H1 (cell line): ENCODE results near the gene TSHZ2. TPM values are rescaled to one million over a fixed set of nuclear protein-coding genes. Genes with fewer than 3 reads are reported as not detected.

ENCODE experiments used
- CTCF ChIA-PET: fragments of 300-600 bp; sonication (Branson Sonifier 250); formaldehyde crosslinking; loops from one replicate; lab custom pipeline; 2021; ENCODE audit not compliant: partially characterized antibody; lab: Charles Lee
- POLR2A ChIA-PET: fragments of 300-600 bp; sonication (Branson Sonifier 250); formaldehyde crosslinking; loops from one replicate; lab custom pipeline; 2021; ENCODE audit warnings: inconsistent platforms; ENCODE audit not compliant: partially characterized antibody; lab: Charles Lee
- DNase-seq, 2 experiments: peaks; one replicate each; pipeline versions ENCODE4 v3.0.0 to v3.0.0-alpha.2; 2010 to 2022; ENCODE audit warnings: low spot score in 2 of 2, low read depth in 1 of 2, mixed read lengths in 1 of 2
- FAIRE-seq: peaks from 2 replicates; lab custom pipeline; 2011; peaks lifted over from hg19 to GRCh38; lab: Jason Lieb, UNC
- H2AFZ ChIP-seq: 2 replicates; pipeline ENCODE4 v1.8.1; 2012; ENCODE audit warnings: low read length, inconsistent platforms
- H2AK5ac ChIP-seq: 2 replicates; pipeline ENCODE4 v1.6.1; 2013; ENCODE audit warnings: low read depth, low read length
- H2BK120ac ChIP-seq: replicated peaks from 2 replicates; pipeline ENCODE3; 2013; ENCODE audit warnings: low read depth, low read length, inconsistent platforms
- H2BK12ac ChIP-seq: 2 replicates; pipeline ENCODE4 v1.6.1; 2013; ENCODE audit warnings: low read depth, low read length
- H2BK15ac ChIP-seq: 2 replicates; pipeline ENCODE4 v1.6.1; 2013; ENCODE audit warnings: low read length
- H2BK20ac ChIP-seq: 2 replicates; pipeline ENCODE4 v1.6.1; 2013; ENCODE audit warnings: low read length
- H2BK5ac ChIP-seq: 2 replicates; pipeline ENCODE4 v1.6.1; 2013; ENCODE audit warnings: low read depth, low read length
- H3K14ac ChIP-seq: 2 replicates; pipeline ENCODE4 v1.6.1; 2013; ENCODE audit warnings: inconsistent platforms; ENCODE audit not compliant: insufficient read length
- H3K18ac ChIP-seq: 2 replicates; pipeline ENCODE4 v1.6.1; 2013; ENCODE audit warnings: low read length; ENCODE audit errors: extremely low read depth
- H3K23ac ChIP-seq: 2 replicates; pipeline ENCODE4 v1.6.1; 2013; ENCODE audit warnings: inconsistent platforms; ENCODE audit not compliant: insufficient read length
- H3K23me2 ChIP-seq: 2 replicates; pipeline ENCODE4 v1.6.1; 2013; ENCODE audit warnings: low read depth, low read length
- H3K27ac ChIP-seq: 2 replicates; pipeline ENCODE4 v1.6.1; 2011; ENCODE audit warnings: low read depth, low read length, inconsistent platforms
- H3K27me3 ChIP-seq, 4 experiments: replicated peaks in 1 of 4; 1 replicate in 1 of 4; 2 replicates in 3 of 4; pipeline versions ENCODE4 v1.6.1 to v1.8.1; 2011 to 2013; ENCODE audit warnings: low read length in 3 of 4, mild to moderate bottlenecking in 3 of 4, inconsistent platforms in 2 of 4, mixed read lengths in 2 of 4, moderate library complexity in 1 of 4; ENCODE audit not compliant: control insufficient read depth in 3 of 4, insufficient read depth in 3 of 4; ENCODE audit errors: extremely low read depth in 1 of 4
- H3K36me3 ChIP-seq, 4 experiments: 2 replicates each; pipeline versions ENCODE4 v1.6.1 to v1.8.1; 2011 to 2013; ENCODE audit warnings: mild to moderate bottlenecking in 4 of 4, low read length in 3 of 4, moderate library complexity in 2 of 4, control low read depth in 1 of 4, inconsistent platforms in 1 of 4; ENCODE audit not compliant: insufficient read depth in 4 of 4, control insufficient read depth in 2 of 4
- H3K4ac ChIP-seq: replicated peaks from 2 replicates; pipeline ENCODE3; 2013; ENCODE audit warnings: low read length, low read depth, mixed read lengths, inconsistent platforms; ENCODE audit not compliant: insufficient read length
- H3K4me1 ChIP-seq, 4 experiments: replicated peaks in 1 of 4; 1 replicate in 1 of 4; 2 replicates in 3 of 4; pipeline versions ENCODE4 v1.6.1 to v1.8.1; 2011 to 2013; ENCODE audit warnings: low read length in 3 of 4, inconsistent platforms in 2 of 4, mixed read lengths in 1 of 4; ENCODE audit not compliant: insufficient read depth in 4 of 4, control insufficient read depth in 3 of 4
- H3K4me2 ChIP-seq, 2 experiments: 2 replicates each; pipeline versions ENCODE4 v1.6.1 to v1.8.1; 2011 to 2013; ENCODE audit warnings: low read depth in 2 of 2, low read length in 2 of 2, control low read depth in 1 of 2, inconsistent platforms in 1 of 2, mild to moderate bottlenecking in 1 of 2; ENCODE audit not compliant: insufficient read depth in 1 of 2
- H3K4me3 ChIP-seq, 4 experiments: fragments of 200-600, 300-600 bp in 1 of 4; sonication (generic), shearing (Covaris generic), sonication (Bioruptor Twin) in 1 of 4; 2 replicates each; pipeline versions ENCODE4 v1.5.1 to v1.8.1; 2011 to 2016; ENCODE audit warnings: low read length in 4 of 4, low read depth in 3 of 4, control low read depth in 2 of 4, inconsistent platforms in 2 of 4, mild to moderate bottlenecking in 2 of 4, mixed read lengths in 1 of 4, moderate library complexity in 1 of 4; ENCODE audit not compliant: insufficient read depth in 2 of 4; ENCODE audit errors: extremely low read depth in 1 of 4
- H3K56ac ChIP-seq: replicated peaks from 2 replicates; pipeline ENCODE3; 2013; ENCODE audit warnings: low read depth, mild to moderate bottlenecking, mixed read lengths, low read length, inconsistent platforms; ENCODE audit not compliant: insufficient read length
- H3K79me1 ChIP-seq: 2 replicates; pipeline ENCODE4 v1.6.1; 2013; ENCODE audit warnings: low read depth, low read length, control low read depth
- H3K79me2 ChIP-seq, 2 experiments: 2 replicates each; pipeline versions ENCODE4 v1.6.1 to v1.8.1; 2012 to 2013; ENCODE audit warnings: low read length in 2 of 2, mild to moderate bottlenecking in 2 of 2, inconsistent platforms in 1 of 2; ENCODE audit not compliant: insufficient read depth in 2 of 2, control insufficient read depth in 1 of 2
- H3K9ac ChIP-seq, 4 experiments: replicated peaks in 1 of 4; 1 replicate in 1 of 4; 2 replicates in 3 of 4; pipeline versions ENCODE4 v1.6.1 to v1.8.1; 2011 to 2013; ENCODE audit warnings: low read depth in 3 of 4, low read length in 3 of 4, control low read depth in 2 of 4, mild to moderate bottlenecking in 2 of 4, moderate library complexity in 2 of 4, inconsistent platforms in 1 of 4; ENCODE audit errors: extremely low read depth in 1 of 4
- H3K9me3 ChIP-seq, 2 experiments: 2 replicates each; pipeline versions ENCODE4 v1.6.1 to v1.8.1; 2012 to 2013; ENCODE audit warnings: mild to moderate bottlenecking in 2 of 2, moderate library complexity in 2 of 2, control low read depth in 1 of 2, inconsistent platforms in 1 of 2, low read depth in 1 of 2, low read length in 1 of 2, mixed read lengths in 1 of 2; ENCODE audit not compliant: insufficient read depth in 2 of 2
- H4K20me1 ChIP-seq, 2 experiments: replicated peaks in 1 of 2; 2 replicates each; pipeline versions ENCODE3 to v1.8.1; 2011 to 2013; ENCODE audit warnings: inconsistent platforms in 2 of 2, low read length in 2 of 2, mild to moderate bottlenecking in 1 of 2; ENCODE audit not compliant: insufficient read depth in 2 of 2, control insufficient read depth in 1 of 2
- H4K5ac ChIP-seq: 2 replicates; pipeline ENCODE4 v1.6.1; 2013; ENCODE audit warnings: low read length, low read depth, mixed read lengths, inconsistent platforms; ENCODE audit not compliant: insufficient read length
- H4K8ac ChIP-seq: 2 replicates; pipeline ENCODE4 v1.8.0; 2013; ENCODE audit warnings: mild to moderate bottlenecking, moderate library complexity, low read length, inconsistent platforms; ENCODE audit not compliant: insufficient read depth; ENCODE audit errors: extremely low read depth
- H4K91ac ChIP-seq: replicated peaks from 2 replicates; pipeline ENCODE3; 2013; ENCODE audit warnings: low read length, mixed read lengths, inconsistent platforms; ENCODE audit not compliant: insufficient read length
- CEBPB ChIP-seq: IDR thresholded peaks from 2 replicates; pipeline ENCODE4 v1.6.1; 2012; ENCODE audit warnings: low read depth, low read length
- CREB1 ChIP-seq: IDR thresholded peaks from 2 replicates; pipeline ENCODE4 v1.6.1; 2012; ENCODE audit warnings: inconsistent platforms
- E2F6 ChIP-seq: IDR thresholded peaks from 2 replicates; pipeline ENCODE4 v1.6.1; 2012; ENCODE audit warnings: inconsistent platforms
- EP300 ChIP-seq, 2 experiments: IDR thresholded peaks; 1 replicate in 1 of 2; 2 replicates in 1 of 2; pipeline ENCODE4 v1.6.1; 2011 to 2012; ENCODE audit warnings: low read depth in 2 of 2, low read length in 2 of 2, mild to moderate bottlenecking in 2 of 2, borderline replicate concordance in 1 of 2, inconsistent platforms in 1 of 2, moderate library complexity in 1 of 2
- HDAC2 ChIP-seq, 2 experiments: fragments of 300-600 bp in 1 of 2; sonication (generic) in 1 of 2; IDR thresholded peaks; 2 replicates each; pipeline ENCODE4 v1.6.1; 2011 to 2012; ENCODE audit warnings: low read depth in 2 of 2, low read length in 2 of 2, mild to moderate bottlenecking in 2 of 2, moderate library complexity in 2 of 2, borderline replicate concordance in 1 of 2, inconsistent platforms in 1 of 2
- KDM1A ChIP-seq: fragments of 200-600, 300-600 bp; sonication (generic); IDR thresholded peaks from 2 replicates; pipeline ENCODE4 v1.7.1; 2016; ENCODE audit warnings: mild to moderate bottlenecking, low read length, borderline replicate concordance
- KDM5A ChIP-seq: fragments of 200-600 bp; IDR thresholded peaks from 2 replicates; pipeline ENCODE4 v1.7.1; 2012; ENCODE audit warnings: mild to moderate bottlenecking, low read length, inconsistent platforms, mixed read lengths
- POLR2A ChIP-seq, 2 experiments: IDR thresholded peaks; 1 replicate in 1 of 2; 2 replicates in 1 of 2; pipeline ENCODE4 v1.6.1; 2011; ENCODE audit warnings: low read depth in 2 of 2, low read length in 2 of 2, mild to moderate bottlenecking in 2 of 2; ENCODE audit errors: control extremely low read depth in 1 of 2
- RBBP5 ChIP-seq: IDR thresholded peaks from 2 replicates; pipeline ENCODE4 v1.7.1; 2012; ENCODE audit warnings: low read depth, mild to moderate bottlenecking, inconsistent platforms, low read length, moderate library complexity, borderline replicate concordance
- SIN3A ChIP-seq, 2 experiments: IDR thresholded peaks in 1 of 2; conservative IDR thresholded peaks in 1 of 2; 2 replicates each; pipeline ENCODE4 v1.6.1; 2011 to 2012; ENCODE audit warnings: low read length in 2 of 2, improper control_type of control experiment in 1 of 2, low read depth in 1 of 2, mild to moderate bottlenecking in 1 of 2
- SP1 ChIP-seq: IDR thresholded peaks from 2 replicates; pipeline ENCODE4 v1.6.1; 2011; ENCODE audit warnings: low read depth, low read length
- TAF7 ChIP-seq: optimal IDR thresholded peaks from 2 replicates; pipeline ENCODE3; 2011; ENCODE audit warnings: low read depth, mild to moderate bottlenecking, inconsistent platforms, low read length, moderate library complexity, borderline replicate concordance
- WGBS, 2 experiments: shearing (Covaris generic) in 1 of 2; methylation state at CpG; one replicate each; pipeline versions ENCODE4 v1.1.6 to v1.1.7; 2013 to 2015; ENCODE audit warnings: low lambda C conversion rate in 2 of 2, mixed read lengths in 2 of 2, inconsistent platforms in 1 of 2, low coverage in 1 of 2, missing lambda C conversion rate in 1 of 2; ENCODE audit not compliant: insufficient replicate concordance in 2 of 2, insufficient coverage in 1 of 2, insufficient read length in 1 of 2; ENCODE audit errors: extremely low coverage in 1 of 2, missing lambda C conversion rate in 1 of 2; 5-methylcytosine and 5-hydroxymethylcytosine counted together
- polyA plus RNA-seq, 7 experiments: library from polyadenylated mRNA; depleted of rRNA in 3 of 7; stranded (reverse) in 5 of 7; unstranded in 2 of 7; fragments of >200 nt in 5 of 7; fragments of 200-250 nt in 2 of 7; gene quantifications; 1 replicate in 5 of 7; 2 replicates in 1 of 7; 4 replicates in 1 of 7; pipeline versions ENCODE4 v1.2.1 to v1.2.3, GENCODE V29; 2011 to 2013; ENCODE audit warnings: missing spikeins in 2 of 7, mixed read lengths in 2 of 7
- total RNA-seq: library from RNA; stranded (reverse); fragmentation: NEBNext Ultra II Directional; extraction: Animal tissue kit (Norgen Biotek cat#: 25700); gene quantifications from 2 replicates; pipeline ENCODE4 v1.2.1, GENCODE V29; 2021

Gene TSHZ2
- total and polyA plus RNA-seq, 2 of the 8 experiments (the other 6 are each of a cell fraction or from before 2014, with no cell fraction given), result 0.14 to 0.30 TPM

GRCh38 chr20:53238121-53238660 is 266.0 kb downstream of the TSHZ2 start:
- no peak overlapping the region for H2BK15ac ChIP-seq
- 73% methylated on average over 3 of the region's 3 CpGs; no CpG with 5 or more reads in 1 of the 2 experiments for WGBS, 2 experiments
- H4K91ac ChIP-seq, result no peak overlapping the region
- CTCF ChIA-PET, result no interaction called here
- peaks cover 0 to 4% (median 0%) of the 10 kb centered on the region in 4 experiments; a peak in 1 of 7 replicates for H3K4me1 ChIP-seq
- no peak overlapping the region for H4K8ac ChIP-seq
- H3K56ac ChIP-seq, result no peak overlapping the region
- no peak overlapping the region for H2BK5ac ChIP-seq
- H3K27ac ChIP-seq, result no peak overlapping the region
- no peak overlapping the region for H3K4me2 ChIP-seq
- H2BK120ac ChIP-seq, result no peak overlapping the region
- FAIRE-seq, result no peak
- no peak overlapping the region for H4K5ac ChIP-seq
- H2AK5ac ChIP-seq, result no peak overlapping the region
- POLR2A ChIA-PET, result no interaction called here
- no peaks in the 10 kb centered on the region for H3K23me2 ChIP-seq
- no peak overlapping the region for H2BK12ac ChIP-seq
- H3K9me3 ChIP-seq, result no peaks in the 10 kb centered on the region
- H3K4me3 ChIP-seq, result no peak overlapping the region
- H3K4ac ChIP-seq, result no peak overlapping the region
- H3K27me3 ChIP-seq, result no peaks in the 10 kb centered on the region
- H2BK20ac ChIP-seq, result no peak overlapping the region
- no peaks in the 10 kb centered on the region for H4K20me1 ChIP-seq
- no peaks in the 10 kb centered on the region for H3K79me2 ChIP-seq
- no peaks in the 10 kb centered on the region for H3K79me1 ChIP-seq
- H2AFZ ChIP-seq, result no peak overlapping the region
- H3K36me3 ChIP-seq, result no peaks in the 10 kb centered on the region
- H3K9ac ChIP-seq, result no peak overlapping the region
- no peak overlapping the region for H3K23ac ChIP-seq
- H3K14ac ChIP-seq, result no peak overlapping the region
- no peak overlapping the region for H3K18ac ChIP-seq
- no peak for DNase-seq
- no peak for TF ChIP-seq EP300 (IDR thresholded peaks at IDR 0.05; ENCODE audit: borderline replicate concordance in 1 of 2, low read depth in 2 of 2, low read length in 2 of 2)
- no peak for TF ChIP-seq SP1
- TF ChIP-seq CREB1, result no peak
- TF ChIP-seq KDM1A, result no peak
- no peak for TF ChIP-seq CEBPB
- no peak for TF ChIP-seq HDAC2 (IDR thresholded peaks at IDR 0.05; ENCODE audit: borderline replicate concordance in 1 of 2, low read depth in 2 of 2, low read length in 2 of 2)
- TF ChIP-seq SIN3A (conservative IDR thresholded peaks at IDR 0.05 in 1 of 2, IDR thresholded peaks at IDR 0.05 in 1 of 2; ENCODE audit: low read depth in 1 of 2, low read length in 2 of 2), result no peak
- no peak for TF ChIP-seq TAF7
- no peak for TF ChIP-seq RBBP5
- TF ChIP-seq E2F6, result no peak
- TF ChIP-seq POLR2A (IDR thresholded peaks at IDR 0.05; ENCODE audit: control extremely low read depth in 1 of 2, low read depth in 2 of 2, low read length in 2 of 2), result no peak
- no peak for TF ChIP-seq KDM5A
